GM18499 (cell line): ENCODE data around the gene EPB41L2.
A peak's percentile ranks its signal among the peaks of the same experiment; 100 is the strongest.
"Not testable (repeated sequence)": the region's sequence is repeated elsewhere in the genome, so short reads cannot be mapped to it uniquely, and the experiment has no call there.

Source experiments
- ATAC-seq: cut with Tn5 transposase; IDR thresholded peaks from one replicate; pipeline ENCODE4 v1.9.1; 2021; ENCODE audit warnings: moderate number of reproducible peaks; ENCODE audit not compliant: insufficient read depth, unreplicated experiment

Gene EPB41L2

DNA sequence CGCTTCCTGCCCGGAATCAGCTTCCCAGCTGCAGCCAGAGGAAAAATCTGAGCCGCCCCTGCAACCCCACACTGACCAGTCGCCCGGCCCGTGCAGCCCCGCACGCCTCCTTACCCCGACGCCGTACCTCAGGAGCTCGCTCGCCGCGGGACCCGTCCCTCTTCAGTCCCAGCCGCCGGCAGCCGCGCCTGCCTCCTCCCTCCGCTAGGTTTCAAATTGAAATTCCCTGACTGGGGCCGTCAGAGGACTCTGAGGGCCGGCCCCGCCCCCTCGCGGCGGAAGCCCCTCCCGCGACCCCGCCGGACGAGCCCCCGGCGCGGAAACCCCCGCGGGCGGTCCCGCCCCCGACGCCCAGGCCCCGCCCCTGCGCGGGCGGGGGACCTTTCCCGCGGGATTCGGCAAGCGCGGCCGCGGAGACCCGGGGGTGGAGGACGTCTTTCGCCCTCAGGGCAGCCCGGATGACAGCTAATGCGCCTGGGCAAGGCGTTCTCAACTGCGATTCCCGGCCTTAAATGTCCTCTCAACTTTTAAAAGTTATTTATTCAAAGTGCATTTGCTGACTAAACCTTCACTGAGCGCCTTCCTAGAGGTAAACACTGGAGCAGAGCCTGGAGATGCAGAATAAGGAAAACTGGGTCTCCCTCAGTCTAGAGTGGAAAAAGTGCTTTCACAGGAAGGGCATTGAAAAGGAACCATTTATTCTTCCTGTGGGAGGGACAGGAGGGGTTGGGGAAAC, at the start of gene EPB41L2:
TSS of gene EPB41L2 (minus strand) at position 218 of the 736 bp plus-strand sequence. CDS start 106,760 bp downstream, outside the sequence.
- peak; percentile 34 for ATAC-seq

DNA sequence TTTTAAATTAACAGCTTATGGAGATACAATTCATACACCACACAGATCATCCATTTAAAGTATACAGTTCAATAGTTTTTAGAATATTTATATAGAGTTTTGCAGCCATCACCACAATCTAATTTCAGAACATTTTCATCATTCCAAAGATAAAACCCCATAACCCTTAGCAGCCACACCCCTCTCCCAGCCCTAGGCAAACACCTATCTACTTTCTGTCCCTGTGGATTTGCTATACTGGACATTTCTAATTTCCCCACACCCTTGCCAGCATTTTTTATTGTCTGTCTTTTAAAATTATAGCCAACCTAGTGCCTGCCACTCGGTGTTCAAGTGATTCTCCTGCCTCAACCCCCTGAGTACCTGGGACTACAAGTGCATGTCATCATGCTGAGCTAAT, 49.2 kb upstream of the EPB41L2 start:
- no peak for ATAC-seq

DNA sequence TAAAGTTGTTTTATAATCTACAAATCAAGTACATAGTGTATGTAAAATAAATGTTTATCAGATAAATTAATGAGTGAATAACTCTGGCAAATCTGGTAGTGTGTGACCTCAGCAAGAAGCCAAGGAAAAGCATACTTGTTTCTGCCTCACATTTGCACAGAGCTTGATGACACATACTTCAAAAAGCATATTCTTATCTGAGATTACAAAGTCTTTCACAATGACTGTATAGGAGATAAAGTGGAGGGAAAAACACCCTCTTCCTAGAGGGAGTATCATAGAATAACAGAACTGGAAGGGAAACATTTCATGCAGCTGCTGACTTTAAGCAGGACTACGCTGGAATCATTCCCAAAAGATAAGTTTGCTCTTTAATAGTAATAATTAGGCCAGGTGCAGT, 44.1 kb upstream of the EPB41L2 start:
- no peak for ATAC-seq

DNA sequence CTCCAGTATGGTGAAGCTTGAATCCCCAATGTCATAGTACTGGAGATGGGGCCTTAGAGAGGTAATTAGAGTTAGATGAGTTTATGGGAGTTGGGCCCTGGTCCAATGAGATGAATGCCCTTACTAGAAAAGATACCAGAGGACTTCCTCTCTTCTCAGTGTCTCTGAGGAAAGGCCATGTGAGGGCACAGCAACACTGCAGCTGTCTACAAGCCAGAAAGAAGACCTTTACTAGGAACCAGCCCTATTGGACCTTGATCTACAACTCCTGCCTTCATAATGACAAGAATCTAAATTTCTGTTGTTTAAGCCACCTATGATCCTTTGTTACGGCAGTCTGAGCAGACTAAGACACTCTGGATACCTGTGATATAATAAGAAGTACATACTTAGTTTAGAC, 40.9 kb upstream of the EPB41L2 start:
- ATAC-seq = no peak

DNA sequence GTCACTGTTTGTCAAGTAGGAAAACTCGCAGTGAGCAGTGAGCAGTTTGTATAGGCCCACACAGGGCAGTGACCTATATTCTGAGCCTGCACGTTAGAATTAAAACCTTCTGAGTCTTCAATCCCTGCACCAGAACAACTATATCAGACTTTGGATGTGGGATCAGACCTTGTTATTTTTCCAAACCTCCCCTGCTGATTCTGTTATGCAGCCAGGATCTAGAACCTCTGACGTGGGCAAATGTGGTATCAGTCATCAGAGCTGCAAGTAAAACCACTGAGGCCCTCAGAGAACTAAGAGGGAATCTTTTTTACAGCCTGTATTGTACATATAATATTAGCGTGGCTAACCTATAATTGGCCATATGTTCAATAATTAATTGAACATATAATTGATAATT, 40.3 kb upstream of the EPB41L2 start:
- no peak for ATAC-seq

DNA sequence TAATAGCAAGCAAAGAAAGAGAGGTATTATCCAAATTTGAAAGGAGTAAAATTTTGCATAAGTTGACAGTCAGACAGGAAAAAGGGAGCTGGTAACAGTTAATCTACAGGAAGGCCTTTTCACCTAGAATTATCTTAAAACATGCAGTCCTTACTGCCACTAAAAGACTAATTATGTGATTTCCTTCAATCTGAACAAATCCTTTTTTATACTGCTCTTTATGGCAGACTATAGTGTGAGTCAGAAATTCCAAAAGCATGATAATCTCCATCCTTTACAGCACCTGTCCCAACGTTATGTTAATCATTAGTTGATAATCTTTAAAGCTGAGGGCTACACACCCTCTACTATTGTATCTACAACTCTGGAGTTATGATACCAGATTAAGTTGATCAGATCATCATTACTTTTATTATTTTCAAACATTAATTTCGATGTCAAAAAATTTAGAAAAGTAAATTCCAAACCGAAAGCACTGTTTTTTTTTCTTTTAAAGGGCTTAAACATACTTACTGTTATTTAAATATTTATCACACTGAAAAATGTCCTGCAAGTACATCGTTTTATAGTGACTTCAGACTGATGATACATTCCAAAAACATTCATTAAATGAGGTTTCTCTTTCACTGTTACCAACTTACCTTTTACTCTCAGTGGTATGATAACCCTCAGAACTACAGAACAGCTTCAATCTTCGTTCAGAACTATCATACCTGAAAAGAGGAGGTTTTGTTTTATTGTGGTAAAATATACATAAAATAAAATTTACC, 39.1 kb upstream of the EPB41L2 start:
- ATAC-seq = no peak

DNA sequence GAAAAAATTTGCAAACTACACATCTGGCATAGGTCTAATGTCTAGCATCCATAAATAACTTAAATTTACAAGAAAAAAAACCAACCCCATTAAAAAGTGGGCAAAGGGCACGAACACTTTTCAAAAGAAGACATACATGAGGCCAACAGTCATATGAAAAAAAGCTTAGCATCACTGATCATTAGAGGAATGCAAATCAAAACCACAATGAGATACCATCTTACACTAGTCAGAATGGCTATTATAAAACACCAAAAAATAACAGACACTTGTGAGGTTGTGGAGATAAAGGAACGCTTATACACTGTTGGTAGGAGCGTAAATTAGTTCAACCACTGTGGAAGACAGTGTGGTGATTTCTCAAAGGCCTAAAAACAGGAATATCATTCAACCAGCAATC, 33.7 kb upstream of the EPB41L2 start:
- ATAC-seq = no peak

DNA sequence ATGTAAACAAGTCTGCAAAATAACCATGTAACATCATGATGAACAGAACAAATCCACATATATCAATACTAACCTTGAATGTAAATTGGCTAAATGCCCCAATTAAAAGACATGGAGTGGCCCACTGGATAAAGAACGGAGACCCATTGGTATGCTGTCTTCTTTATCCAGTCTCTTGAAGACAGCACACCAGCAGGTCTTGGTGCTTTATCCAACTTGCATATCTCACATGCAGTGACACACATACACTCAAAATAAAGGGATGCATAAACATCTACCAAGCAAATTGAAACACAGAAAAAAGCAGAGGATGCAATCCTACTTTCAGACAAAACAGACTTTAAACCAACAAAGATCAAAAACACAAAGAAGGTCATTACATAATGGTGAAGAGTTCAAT, 30.3 kb upstream of the EPB41L2 start:
- ATAC-seq = no peak

DNA sequence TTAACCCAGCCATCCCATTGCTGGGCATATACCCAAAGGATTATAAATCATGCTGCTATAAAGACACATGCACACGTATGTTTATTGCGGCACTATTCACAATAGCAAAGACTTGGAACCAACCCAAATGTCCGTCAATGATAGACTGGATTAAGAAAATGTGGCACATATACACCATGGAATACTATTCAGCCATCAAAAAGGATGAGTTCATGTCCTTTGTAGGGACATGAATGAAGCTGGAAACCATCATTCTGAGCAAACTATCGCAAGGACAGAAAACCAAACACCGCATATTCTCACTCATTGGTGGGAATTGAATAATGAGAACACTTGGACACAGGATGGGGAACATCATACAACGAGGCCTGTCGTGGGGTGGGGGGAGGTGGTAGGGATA, 28.9 kb upstream of the EPB41L2 start:
- ATAC-seq = not testable (repeated sequence)

DNA sequence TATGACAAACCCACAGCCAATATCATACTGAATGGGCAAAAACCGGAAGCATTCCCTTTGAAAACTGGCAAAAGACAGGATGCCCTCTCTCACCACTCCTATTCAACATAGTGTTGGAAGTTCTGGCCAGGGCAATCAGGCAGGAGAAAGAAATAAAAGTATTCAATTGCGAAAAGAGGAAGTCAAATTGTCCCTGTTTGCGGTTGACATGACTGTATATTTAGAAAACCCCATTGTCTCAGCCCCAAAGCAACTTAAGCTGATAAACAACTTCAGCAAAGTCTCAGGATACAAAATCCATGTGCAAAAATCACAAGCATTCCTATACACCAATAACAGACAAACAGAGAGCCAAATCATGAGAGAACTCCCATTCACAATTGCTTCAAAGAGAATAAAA, 27.3 kb upstream of the EPB41L2 start:
- ATAC-seq = not testable (repeated sequence)

DNA sequence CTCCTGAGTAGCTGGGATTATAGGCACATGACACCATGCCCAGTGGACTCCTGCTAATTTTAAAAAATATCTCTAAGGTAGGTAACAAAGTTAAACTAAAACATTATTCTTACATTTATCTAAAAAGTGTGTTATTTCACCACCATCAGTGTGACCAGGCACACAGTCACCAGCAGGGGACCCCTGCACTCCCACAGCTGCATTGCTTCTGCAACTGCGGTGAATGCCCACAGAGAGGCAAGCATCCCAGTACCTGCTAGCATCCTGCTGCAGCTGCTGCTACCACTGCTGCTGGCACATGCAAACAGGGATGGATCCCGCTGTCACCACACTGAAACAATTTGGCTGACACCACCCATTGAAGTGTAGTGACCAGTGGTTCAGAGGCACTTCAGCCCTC, 21.9 kb upstream of the EPB41L2 start:
- no peak for ATAC-seq

DNA sequence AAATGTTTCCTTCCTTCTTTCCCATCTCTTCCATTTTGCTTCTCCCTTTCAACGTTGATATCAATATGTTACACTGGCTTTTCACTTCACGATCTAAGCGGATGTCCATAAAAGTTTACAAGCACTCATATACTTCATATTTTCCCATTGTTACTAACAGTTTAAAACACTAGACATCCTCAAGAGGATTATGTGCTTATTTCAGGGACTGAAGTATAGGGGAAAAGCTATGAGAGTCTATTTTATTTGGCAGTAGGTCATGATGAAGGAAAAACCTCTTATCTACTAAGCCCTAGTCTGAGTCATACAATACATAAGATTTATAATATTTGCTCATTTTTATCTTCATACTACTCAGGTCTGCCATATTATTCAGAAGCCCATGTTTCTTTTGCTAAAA, 20.6 kb upstream of the EPB41L2 start:
- no peak for ATAC-seq

DNA sequence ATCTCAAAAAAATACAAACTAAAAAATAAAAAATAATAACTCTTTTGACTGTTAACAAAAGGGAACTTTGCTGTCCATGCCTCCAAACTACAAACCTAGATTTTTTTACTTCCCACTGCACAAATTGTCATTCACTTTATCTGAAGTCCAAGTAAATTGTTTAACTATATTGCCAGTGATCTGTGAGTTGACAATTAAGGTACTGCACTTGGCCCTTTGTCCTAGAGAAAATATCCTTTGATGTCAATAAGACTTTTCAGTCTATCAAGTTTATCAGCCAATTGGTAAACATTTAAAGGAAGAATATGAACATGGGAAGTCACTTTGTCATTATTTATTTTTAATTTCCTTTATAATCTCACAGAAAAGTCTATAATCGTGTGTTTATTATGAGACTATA, 19.3 kb upstream of the EPB41L2 start:
- ATAC-seq = no peak

DNA sequence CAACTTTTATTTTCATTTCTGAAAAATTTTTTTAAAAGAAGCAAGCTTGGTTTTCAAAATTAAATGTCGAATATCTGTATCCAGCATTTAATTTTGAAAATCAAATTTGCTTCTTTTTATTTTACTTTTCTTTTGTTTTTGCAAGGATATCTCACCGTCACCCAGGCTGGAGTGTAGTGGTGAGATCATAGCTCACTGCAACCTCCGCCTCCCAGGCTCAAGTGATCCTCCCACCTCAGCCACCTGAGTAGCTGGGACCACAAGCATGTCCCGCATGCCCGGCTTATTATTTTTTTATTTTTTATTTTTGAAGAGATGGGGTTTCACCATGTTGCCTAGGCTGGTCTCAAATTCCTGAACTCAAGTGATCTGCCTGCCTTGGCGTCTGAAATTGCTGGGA, 17.0 kb upstream of the EPB41L2 start:
- ATAC-seq = no peak

DNA sequence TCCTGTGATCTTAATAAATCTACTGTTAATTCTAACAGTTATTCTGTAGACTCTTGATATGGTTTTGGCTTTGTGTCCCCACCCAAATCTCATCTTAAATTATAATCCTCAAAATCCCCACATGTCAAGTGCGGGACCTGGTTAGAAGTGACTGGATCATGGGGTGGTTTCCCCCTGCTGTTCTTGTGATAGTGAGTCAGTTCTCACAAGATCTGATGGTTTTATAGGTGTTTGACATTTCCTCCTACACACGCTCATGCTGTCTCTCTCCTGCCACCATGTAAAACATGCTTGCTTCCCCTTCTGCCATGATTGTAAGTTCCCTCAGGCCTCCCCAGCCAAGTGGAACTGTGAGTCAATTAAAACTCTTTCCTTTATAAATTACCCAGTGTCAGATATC, 10.5 kb upstream of the EPB41L2 start:
- no peak for ATAC-seq

DNA sequence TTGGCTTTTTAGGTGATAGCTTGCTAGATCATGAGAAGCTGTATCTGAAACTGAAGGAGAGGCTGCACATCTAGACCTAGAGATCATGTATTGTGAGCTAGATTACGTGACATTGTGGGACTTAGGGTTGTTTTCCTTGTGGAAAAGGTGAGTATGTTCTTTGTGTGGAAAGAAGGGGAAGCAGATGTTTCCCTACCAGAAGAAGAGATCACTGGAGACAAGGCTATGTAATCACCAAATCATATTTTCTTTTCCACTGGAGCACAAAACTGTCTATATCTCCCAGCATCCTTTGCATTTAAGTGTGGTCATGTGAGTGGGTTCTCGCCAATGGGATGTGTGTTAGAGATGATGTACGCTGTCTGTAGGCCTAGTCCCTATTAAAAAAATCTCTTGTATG, 7.0 kb upstream of the EPB41L2 start:
- ATAC-seq = no peak

DNA sequence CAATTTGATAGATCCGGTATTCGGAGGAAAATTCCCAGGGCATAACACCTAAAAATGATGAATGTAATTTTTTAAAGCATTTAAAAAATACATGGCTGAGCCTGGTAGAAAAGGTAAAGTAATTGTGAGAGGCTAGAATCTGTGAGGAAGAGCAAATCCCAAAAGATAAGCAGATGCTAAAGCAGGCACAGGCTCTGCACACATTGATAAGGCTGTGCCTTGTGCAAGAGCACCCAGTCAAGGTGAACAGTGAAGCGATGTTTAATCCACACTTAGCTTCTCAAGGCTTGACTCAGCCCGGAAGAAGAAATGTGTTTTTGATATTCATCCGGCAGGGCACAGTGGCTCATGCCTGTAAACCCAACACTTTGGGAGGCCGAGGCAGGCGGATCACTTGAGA, 5.1 kb upstream of the EPB41L2 start:
- no peak for ATAC-seq

DNA sequence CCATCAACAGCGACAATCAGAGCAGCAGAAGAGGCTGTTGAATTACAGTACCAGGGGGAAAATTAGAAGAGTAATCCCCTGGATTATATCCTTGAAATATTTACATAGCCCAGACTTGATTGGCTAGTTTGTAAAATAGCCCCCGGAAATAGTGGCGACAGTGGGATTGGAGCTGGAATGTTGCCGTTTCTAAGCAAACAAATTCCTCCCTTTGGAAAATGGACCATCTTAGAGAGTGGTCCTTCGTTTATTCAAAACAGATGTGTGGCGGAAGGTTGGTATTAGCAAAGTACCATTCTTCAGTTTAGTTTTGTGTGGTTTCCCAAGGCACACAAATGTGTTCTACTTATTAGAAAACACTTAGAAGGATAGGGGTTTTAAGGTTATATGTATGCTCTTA, 4.5 kb upstream of the EPB41L2 start:
- ATAC-seq = no peak

DNA sequence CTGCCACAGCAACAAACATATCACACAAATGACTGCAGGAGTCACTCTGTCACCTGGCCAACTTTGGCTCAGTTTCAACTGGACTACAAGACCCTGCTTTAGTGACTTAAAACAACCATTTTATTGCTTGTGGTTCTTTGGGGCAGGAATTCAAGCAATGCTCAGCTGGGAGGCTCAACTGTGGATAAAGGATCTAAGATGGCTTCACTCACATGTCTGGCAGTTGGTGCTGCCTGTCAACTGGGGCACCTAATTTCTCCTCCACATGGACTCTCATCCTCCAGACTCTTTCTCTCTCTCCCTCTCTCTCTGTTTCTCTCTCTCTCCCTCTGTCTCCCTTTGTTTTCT, 2.8 kb upstream of the EPB41L2 start:
- ATAC-seq = no peak

DNA sequence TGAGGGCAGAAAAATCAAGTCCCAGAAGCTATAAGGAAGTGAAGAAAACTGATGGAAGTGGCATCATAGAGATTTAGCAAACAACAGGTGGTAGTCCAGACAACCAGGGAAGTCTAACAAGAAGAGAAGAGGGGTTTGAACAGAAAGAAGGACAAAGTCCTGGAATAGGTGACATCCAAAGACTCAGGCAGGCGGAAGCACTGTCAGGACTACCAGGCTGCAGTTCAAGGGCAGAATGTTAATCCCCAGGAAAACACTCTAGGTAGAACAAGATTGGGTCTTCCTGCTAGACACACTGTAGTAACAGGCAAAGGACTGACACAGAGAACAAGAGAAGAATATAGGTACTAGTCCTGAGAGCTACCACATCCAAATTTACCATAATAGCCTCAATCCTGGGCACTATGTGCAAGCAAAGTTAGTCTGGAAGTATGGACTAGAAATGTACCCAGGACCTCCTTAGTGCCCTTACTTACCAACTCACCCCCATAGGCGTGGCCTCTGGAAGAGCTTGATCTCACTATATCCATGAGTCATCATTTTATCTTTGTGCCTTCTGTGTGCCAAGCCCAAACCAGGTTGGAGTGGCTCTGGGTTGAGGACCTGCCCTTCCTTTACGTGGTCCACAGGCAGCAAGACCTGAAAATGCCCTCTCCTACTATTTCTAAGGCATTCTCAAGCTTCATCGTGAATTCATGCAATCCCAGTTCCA, 2.2 kb upstream of the EPB41L2 start:
- ATAC-seq = no peak

DNA sequence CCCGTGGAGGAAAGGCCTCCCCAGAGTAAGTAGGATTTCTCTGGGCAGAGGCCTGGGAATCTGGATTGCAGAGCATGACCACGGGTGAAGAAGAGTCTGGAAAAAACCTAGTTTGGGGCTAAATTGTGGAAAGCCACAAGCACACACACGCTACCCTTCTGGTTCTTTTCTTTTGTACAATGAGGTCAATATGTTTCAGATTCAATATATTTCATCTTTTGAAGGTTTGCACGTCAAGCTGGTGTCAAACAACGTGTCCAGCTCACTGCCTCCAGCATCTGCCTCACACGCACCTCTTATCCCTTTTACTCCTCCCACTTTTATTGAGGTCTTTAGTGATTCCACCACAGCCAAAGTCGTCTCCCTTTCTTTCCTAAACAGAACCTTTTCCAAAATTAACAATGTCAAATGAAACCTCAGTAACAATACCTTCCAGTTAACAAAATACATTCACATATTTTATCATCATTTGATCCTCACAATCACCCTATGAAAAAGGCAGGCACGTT, 773 bp upstream of the EPB41L2 start:
- peak; percentile 6 for ATAC-seq
